ENCODE measurements around the gene NDUFA6.

NDUFA6 gene

GRCh38 chr22:42065438-42066125 lies 25.0 kb downstream of the NDUFA6 start:
- H2BK12ac ChIP-seq (ENCODE audit: low read length), result no peak overlapping the region
- H4K91ac ChIP-seq (ENCODE audit: low read depth, low read length), result no peak overlapping the region
- no peak overlapping the region for H3K23ac ChIP-seq (ENCODE audit: low read length)
- no peak overlapping the region for H3K4ac ChIP-seq (ENCODE audit: low read depth, low read length)
- no peak overlapping the region for H2AFZ ChIP-seq (ENCODE audit: insufficient read depth, low read length, poor library complexity)
- H3K9ac ChIP-seq (ENCODE audit: low read length), result no peak overlapping the region
- H3K27me3 ChIP-seq (ENCODE audit: insufficient read depth, low read length), result no peaks in the 10 kb centered on the region
- no peak overlapping the region for H4K8ac ChIP-seq (ENCODE audit: low read depth, low read length)
- no peak overlapping the region for H2AK5ac ChIP-seq (ENCODE audit: low read length)
- peaks cover 13 to 15% of the 10 kb centered on the region in 2 experiments for H3K36me3 ChIP-seq (ENCODE audit: control insufficient read depth in 1 of 2, insufficient read depth in 2 of 2, low read length in 2 of 2)
- no peak overlapping the region for H4K12ac ChIP-seq (ENCODE audit: low read depth, low read length)
- no peaks in the 10 kb centered on the region for H3K79me1 ChIP-seq (ENCODE audit: low read length)
- peaks cover 1% of the 10 kb centered on the region for H3K9me3 ChIP-seq (ENCODE audit: insufficient read depth, low read depth, low read length)
- no peak overlapping the region for H2BK5ac ChIP-seq (ENCODE audit: low read depth, low read length, poor library complexity)
- no peak overlapping the region for H2BK120ac ChIP-seq (ENCODE audit: insufficient read depth, low read length, poor library complexity)
- H3K14ac ChIP-seq (ENCODE audit: low read length), result no peak overlapping the region
- DNase-seq, result no peak
- no peak overlapping the region for H3K4me2 ChIP-seq (ENCODE audit: low read length)
- WGBS (ENCODE audit: extremely low coverage, insufficient coverage, insufficient read length), result no CpG with 5 or more reads among the region's 13 CpGs
- H3K79me2 ChIP-seq (ENCODE audit: control insufficient read depth, insufficient read depth, low read length, poor library complexity), result no peaks in the 10 kb centered on the region
- no peak overlapping the region for H3K27ac ChIP-seq (ENCODE audit: low read depth, low read length)
- H3K4me1 ChIP-seq (ENCODE audit: control insufficient read depth in 1 of 2, insufficient read depth in 2 of 2, low read length in 2 of 2), result peaks cover 3 to 7% of the 10 kb centered on the region in 2 experiments
- H3K4me3 ChIP-seq (ENCODE audit: low read depth, low read length), result no peak overlapping the region
- no peak overlapping the region for H3K18ac ChIP-seq (ENCODE audit: low read length)

GRCh38 chr22:42064629-42065028 lies 25.9 kb downstream of the NDUFA6 start:
- no CpG with 5 or more reads among the region's 1 CpG for WGBS (ENCODE audit: extremely low coverage, insufficient coverage, insufficient read length)
- H3K4me1 ChIP-seq (ENCODE audit: control insufficient read depth in 1 of 2, insufficient read depth in 2 of 2, low read length in 2 of 2), result peaks cover 0 to under 1% of the 10 kb centered on the region in 2 experiments

GRCh38 chr22:42062506-42063170 lies 27.9 kb downstream of the NDUFA6 start:
- WGBS (ENCODE audit: extremely low coverage, insufficient coverage, insufficient read length), result no CpG with 5 or more reads among the region's 10 CpGs
- no peak overlapping the region for H3K23ac ChIP-seq (ENCODE audit: low read length)

More at GRCh38 chr22:42064629-42065028, 25.9 kb downstream of the NDUFA6 start:
- Histone ChIP-seq H4K12ac (ENCODE audit: low read depth, low read length) (no peak overlapping the region), H3K4me2 (ENCODE audit: low read length) (no peak overlapping the region), H2BK5ac (ENCODE audit: low read depth, low read length, poor library complexity) (no peak overlapping the region), H3K4me3 (ENCODE audit: low read depth, low read length) (no peak overlapping the region), H2AK5ac (ENCODE audit: low read length) (no peak overlapping the region), H4K91ac (ENCODE audit: low read depth, low read length) (no peak overlapping the region), H2AFZ (ENCODE audit: insufficient read depth, low read length, poor library complexity) (no peak overlapping the region), H3K27ac (ENCODE audit: low read depth, low read length) (no peak overlapping the region), H3K27me3 (ENCODE audit: insufficient read depth, low read length) (no peaks in the 10 kb centered on the region), H2BK120ac (ENCODE audit: insufficient read depth, low read length, poor library complexity) (no peak overlapping the region), H2BK12ac (ENCODE audit: low read length) (no peak overlapping the region), H3K18ac (ENCODE audit: low read length) (no peak overlapping the region), H3K79me1 (ENCODE audit: low read length) (no peaks in the 10 kb centered on the region), H3K79me2 (ENCODE audit: control insufficient read depth, insufficient read depth, low read length, poor library complexity) (no peaks in the 10 kb centered on the region), H3K14ac (ENCODE audit: low read length) (no peak overlapping the region), H3K36me3 (ENCODE audit: control insufficient read depth in 1 of 2, insufficient read depth in 2 of 2, low read length in 2 of 2) (peaks cover 20 to 23% of the 10 kb centered on the region in 2 experiments), H3K9me3 (ENCODE audit: insufficient read depth, low read depth, low read length) (peaks cover 3% of the 10 kb centered on the region), H3K9ac (ENCODE audit: low read length) (no peak overlapping the region), H4K8ac (ENCODE audit: low read depth, low read length) (no peak overlapping the region), H3K23ac (ENCODE audit: low read length) (no peak overlapping the region), H3K4ac (ENCODE audit: low read depth, low read length) (no peak overlapping the region)
- no peak for DNase-seq

GRCh38 chr22:42061041-42061440 lies 29.5 kb downstream of the NDUFA6 start:
- Histone ChIP-seq H3K27ac (ENCODE audit: low read depth, low read length) (no peak overlapping the region), H3K4me3 (ENCODE audit: low read depth, low read length) (no peak overlapping the region), H3K36me3 (ENCODE audit: control insufficient read depth in 1 of 2, insufficient read depth in 2 of 2, low read length in 2 of 2) (peaks cover 17 to 22% of the 10 kb centered on the region in 2 experiments), H4K91ac (ENCODE audit: low read depth, low read length) (no peak overlapping the region), H3K27me3 (ENCODE audit: insufficient read depth, low read length) (no peaks in the 10 kb centered on the region), H3K4ac (ENCODE audit: low read depth, low read length) (no peak overlapping the region), H3K4me2 (ENCODE audit: low read length) (no peak overlapping the region), H3K14ac (ENCODE audit: low read length) (no peak overlapping the region), H3K4me1 (ENCODE audit: control insufficient read depth in 1 of 2, insufficient read depth in 2 of 2, low read length in 2 of 2) (no peaks in the 10 kb centered on the region), H2BK5ac (ENCODE audit: low read depth, low read length, poor library complexity) (no peak overlapping the region), H2AK5ac (ENCODE audit: low read length) (no peak overlapping the region), H2BK120ac (ENCODE audit: insufficient read depth, low read length, poor library complexity) (no peak overlapping the region), H2AFZ (ENCODE audit: insufficient read depth, low read length, poor library complexity) (no peak overlapping the region), H3K23ac (ENCODE audit: low read length) (no peak overlapping the region), H4K12ac (ENCODE audit: low read depth, low read length) (no peak overlapping the region), H3K9ac (ENCODE audit: low read length) (no peak overlapping the region), H3K79me2 (ENCODE audit: control insufficient read depth, insufficient read depth, low read length, poor library complexity) (no peaks in the 10 kb centered on the region), H4K8ac (ENCODE audit: low read depth, low read length) (no peak overlapping the region), H3K9me3 (ENCODE audit: insufficient read depth, low read depth, low read length) (peaks cover 3% of the 10 kb centered on the region), H2BK12ac (ENCODE audit: low read length) (no peak overlapping the region), H3K18ac (ENCODE audit: low read length) (no peak overlapping the region), H3K79me1 (ENCODE audit: low read length) (no peaks in the 10 kb centered on the region)
- DNase-seq, result no peak
- WGBS (ENCODE audit: extremely low coverage, insufficient coverage, insufficient read length), result no CpG with 5 or more reads among the region's 7 CpGs

More at GRCh38 chr22:42062506-42063170, 27.9 kb downstream of the NDUFA6 start:
- Histone ChIP-seq H2BK5ac (ENCODE audit: low read depth, low read length, poor library complexity) (no peak overlapping the region), H3K4me1 (ENCODE audit: control insufficient read depth in 1 of 2, insufficient read depth in 2 of 2, low read length in 2 of 2) (no peaks in the 10 kb centered on the region), H4K8ac (ENCODE audit: low read depth, low read length) (no peak overlapping the region), H4K91ac (ENCODE audit: low read depth, low read length) (no peak overlapping the region), H3K79me2 (ENCODE audit: control insufficient read depth, insufficient read depth, low read length, poor library complexity) (no peaks in the 10 kb centered on the region), H3K4me3 (ENCODE audit: low read depth, low read length) (no peak overlapping the region), H3K18ac (ENCODE audit: low read length) (no peak overlapping the region), H2BK120ac (ENCODE audit: insufficient read depth, low read length, poor library complexity) (no peak overlapping the region), H3K9ac (ENCODE audit: low read length) (no peak overlapping the region), H3K79me1 (ENCODE audit: low read length) (no peaks in the 10 kb centered on the region), H3K27me3 (ENCODE audit: insufficient read depth, low read length) (no peaks in the 10 kb centered on the region), H3K27ac (ENCODE audit: low read depth, low read length) (no peak overlapping the region), H3K9me3 (ENCODE audit: insufficient read depth, low read depth, low read length) (peaks cover 4% of the 10 kb centered on the region), H3K36me3 (ENCODE audit: control insufficient read depth in 1 of 2, insufficient read depth in 2 of 2, low read length in 2 of 2) (peaks cover 24% of the 10 kb centered on the region in 2 experiments), H3K4ac (ENCODE audit: low read depth, low read length) (no peak overlapping the region), H3K4me2 (ENCODE audit: low read length) (no peak overlapping the region), H3K14ac (ENCODE audit: low read length) (no peak overlapping the region), H2BK12ac (ENCODE audit: low read length) (no peak overlapping the region), H2AFZ (ENCODE audit: insufficient read depth, low read length, poor library complexity) (no peak overlapping the region), H4K12ac (ENCODE audit: low read depth, low read length) (no peak overlapping the region), H2AK5ac (ENCODE audit: low read length) (no peak overlapping the region)
- no peak for DNase-seq
